Sigmoid colon (tissue), 7 donors: Measurements from ENCODE around the gene SNRPF. TPM values are rescaled to one million over a fixed set of nuclear protein-coding genes. Genes with fewer than 3 reads are reported as not detected.

Experiments used
- DNase-seq: peaks from one replicate; pipeline ENCODE4 v3.0.0-alpha.2; 2019
- H3K27ac ChIP-seq, 4 donors: fragments of 200-600 bp; sonication (generic); one replicate each; pipeline ENCODE4 v1.5.1; 2016 to 2019; ENCODE audit warnings: mild to moderate bottlenecking in 1 of 4
- H3K27me3 ChIP-seq, 3 donors: fragments of 200-600 bp; sonication (generic); one replicate each; pipeline ENCODE4 v1.5.1; 2019; ENCODE audit warnings: mild to moderate bottlenecking in 1 of 3
- H3K36me3 ChIP-seq, 4 donors: fragments of 200-600 bp; sonication (generic); one replicate each; pipeline ENCODE4 v1.5.1; 2016 to 2019
- H3K4me1 ChIP-seq, 4 donors: fragments of 200-600 bp; sonication (generic); one replicate each; pipeline ENCODE4 v1.5.1; 2017 to 2019
- H3K4me3 ChIP-seq, 4 donors: fragments of 200-600 bp; sonication (generic); one replicate each; pipeline ENCODE4 v1.5.1; 2017 to 2019; ENCODE audit warnings: mild to moderate bottlenecking in 2 of 4, moderate library complexity in 1 of 4
- H3K9me3 ChIP-seq, 4 donors: fragments of 200-600 bp in 3 of 4; sonication (generic) in 3 of 4; one replicate each; pipeline versions ENCODE4 v1.5.1 to v1.6.1; 2013 to 2019
- EP300 ChIP-seq, 4 donors: sonication (generic); formaldehyde crosslinking; IDR thresholded peaks; one replicate each; pipeline ENCODE4 v1.6.1; 2017; ENCODE audit warnings: antibody characterized with exemption in 4 of 4
- POLR2A ChIP-seq, 2 donors: fragments of 450-650 bp; IDR thresholded peaks; one replicate each; pipeline ENCODE4 v1.6.1; 2016; ENCODE audit warnings: antibody characterized with exemption in 2 of 2, mild to moderate bottlenecking in 2 of 2, moderate library complexity in 2 of 2
- POLR2AphosphoS5 ChIP-seq, 4 donors: sonication (generic); formaldehyde crosslinking; IDR thresholded peaks; one replicate each; pipeline ENCODE4 v1.6.1; 2017; ENCODE audit warnings: antibody characterized with exemption in 4 of 4
- WGBS, 2 donors: extraction: QIAGEN DNeasy Blood & Tissue Kit; methylation state at CpG; one replicate each; pipeline ENCODE4 v1.1.7; 2013; 5-methylcytosine and 5-hydroxymethylcytosine counted together
- intact Hi-C: fragments of 100-400 bp; cut with DNase I; formaldehyde crosslinking; loops from one replicate; pipeline ENCODE4 v1.15.1; 2023
- polyA plus RNA-seq, 3 donors: library from polyadenylated mRNA; stranded (reverse); fragments of 200-250 nt; gene quantifications; one replicate each; pipeline ENCODE4 v1.2.3, GENCODE V29; 2013
- total RNA-seq, 4 donors: library from RNA; depleted of rRNA; stranded (reverse); fragments of >200 nt; gene quantifications; one replicate each; pipeline ENCODE4 v1.1.0, GENCODE V29; 2016
- TF ChIP-seq, protein P1 (sequence below), 4 experiments: fragments of 450-650 bp in 3 of 4; fragments of 200-600 bp in 1 of 4; IDR thresholded peaks; one replicate each; pipeline ENCODE4 v1.5.1; 2016 to 2019; ENCODE audit warnings: antibody characterized with exemption in 4 of 4, mild to moderate bottlenecking in 3 of 4, moderate library complexity in 2 of 4
- donor health status: healthy with polysubstance abuse.
- donor health status: Bipolar disorder and iron deficiency.
- donor health status: healthy.

Gene SNRPF
- total and polyA plus RNA-seq, 7 donors: 3.0 to 52.3 (median 9.0) TPM

DNA sequence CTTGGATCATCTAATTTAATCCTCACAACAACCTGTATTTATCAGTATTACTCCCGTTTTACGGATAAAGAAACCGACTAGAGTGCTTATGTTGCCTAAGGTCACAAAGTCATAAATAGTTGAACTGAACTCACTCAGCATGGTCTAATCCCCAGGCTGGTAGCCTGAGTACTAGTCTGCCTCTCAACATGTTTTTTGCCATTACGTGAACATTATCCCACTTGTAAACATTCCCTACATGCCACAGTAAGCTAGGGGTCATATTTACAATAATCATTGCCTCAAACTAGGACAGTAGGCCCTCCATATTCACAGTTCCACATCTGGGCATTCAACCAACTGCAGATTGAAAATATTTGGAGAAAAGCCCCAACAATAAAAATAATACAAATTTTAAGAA, 12.1 kb downstream of the SNRPF start:
- no peak overlapping the region for H3K4me3 ChIP-seq
- H3K27ac ChIP-seq: no peak overlapping the region
- intact Hi-C loops: no loop called here
- no peaks in the 10 kb centered on the region for H3K9me3 ChIP-seq
- no peak for DNase-seq
- WGBS, 2 donors: 90 to 91% methylated on average over 4 of the region's 4 CpGs
- H3K36me3 ChIP-seq: peaks cover 0 to 24% (median 0%) of the 10 kb centered on the region in 4 donors
- TF ChIP-seq, protein P1, sequence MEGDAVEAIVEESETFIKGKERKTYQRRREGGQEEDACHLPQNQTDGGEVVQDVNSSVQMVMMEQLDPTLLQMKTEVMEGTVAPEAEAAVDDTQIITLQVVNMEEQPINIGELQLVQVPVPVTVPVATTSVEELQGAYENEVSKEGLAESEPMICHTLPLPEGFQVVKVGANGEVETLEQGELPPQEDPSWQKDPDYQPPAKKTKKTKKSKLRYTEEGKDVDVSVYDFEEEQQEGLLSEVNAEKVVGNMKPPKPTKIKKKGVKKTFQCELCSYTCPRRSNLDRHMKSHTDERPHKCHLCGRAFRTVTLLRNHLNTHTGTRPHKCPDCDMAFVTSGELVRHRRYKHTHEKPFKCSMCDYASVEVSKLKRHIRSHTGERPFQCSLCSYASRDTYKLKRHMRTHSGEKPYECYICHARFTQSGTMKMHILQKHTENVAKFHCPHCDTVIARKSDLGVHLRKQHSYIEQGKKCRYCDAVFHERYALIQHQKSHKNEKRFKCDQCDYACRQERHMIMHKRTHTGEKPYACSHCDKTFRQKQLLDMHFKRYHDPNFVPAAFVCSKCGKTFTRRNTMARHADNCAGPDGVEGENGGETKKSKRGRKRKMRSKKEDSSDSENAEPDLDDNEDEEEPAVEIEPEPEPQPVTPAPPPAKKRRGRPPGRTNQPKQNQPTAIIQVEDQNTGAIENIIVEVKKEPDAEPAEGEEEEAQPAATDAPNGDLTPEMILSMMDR (IDR thresholded peaks at IDR 0.05): no peak
- no peak for TF ChIP-seq EP300 (IDR thresholded peaks at IDR 0.05)
- TF ChIP-seq POLR2A (IDR thresholded peaks at IDR 0.05): no peak
- TF ChIP-seq POLR2AphosphoS5 (IDR thresholded peaks at IDR 0.05): no peak
- H3K4me1 ChIP-seq: no peaks in the 10 kb centered on the region
- H3K27me3 ChIP-seq: no peaks in the 10 kb centered on the region

DNA sequence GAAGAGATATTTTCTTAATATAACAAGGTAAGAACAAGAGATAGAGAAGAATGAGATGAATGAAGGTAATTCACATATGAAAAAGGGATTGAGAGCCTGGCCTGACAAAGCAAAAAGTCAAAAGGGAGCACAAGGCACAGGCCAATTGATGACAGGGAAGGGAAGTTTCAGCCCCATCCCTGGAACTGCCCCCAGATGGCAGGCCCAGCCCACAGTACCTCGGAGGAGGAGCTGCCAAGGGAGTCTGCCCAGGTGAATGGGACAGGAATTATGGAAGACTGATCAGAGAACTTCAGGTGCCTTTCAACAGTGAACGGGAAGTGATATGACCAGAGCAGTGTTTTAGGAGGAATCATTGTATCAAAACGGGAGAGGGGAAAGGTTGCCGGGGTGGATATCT, 15.7 kb downstream of the SNRPF start:
- H3K9me3 ChIP-seq: no peaks in the 10 kb centered on the region
- 87 to 93% methylated on average over 4 of the region's 4 CpGs for WGBS, 2 donors

DNA sequence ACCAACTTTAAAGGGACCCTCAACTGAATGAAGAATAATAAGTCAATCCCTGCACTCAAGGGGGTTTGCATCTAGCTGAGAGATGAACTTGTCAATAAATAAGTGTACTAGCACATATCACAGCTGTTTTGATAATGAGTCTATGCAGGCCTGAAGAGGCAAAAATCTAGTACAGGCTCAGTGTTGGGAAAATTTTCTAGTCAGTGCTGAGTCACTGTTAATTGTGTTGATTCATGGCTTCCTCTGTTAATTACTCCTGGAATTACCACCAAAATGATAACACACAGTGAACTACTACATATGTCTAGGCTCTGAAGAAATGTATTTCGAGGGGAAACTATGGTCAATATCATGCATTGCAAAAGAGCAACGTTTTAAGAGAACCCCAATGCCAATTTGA, 18.9 kb downstream of the SNRPF start:
- 53 to 89% methylated on average over 2 of the region's 2 CpGs for WGBS, 2 donors
- H3K4me3 ChIP-seq: no peak overlapping the region
- no peak for DNase-seq
- H3K36me3 ChIP-seq: no peaks in the 10 kb centered on the region
- TF ChIP-seq POLR2A (IDR thresholded peaks at IDR 0.05) (no peak), EP300 (IDR thresholded peaks at IDR 0.05) (no peak), POLR2AphosphoS5 (IDR thresholded peaks at IDR 0.05) (no peak)
- TF ChIP-seq, protein P1 (IDR thresholded peaks at IDR 0.05): no peak
- H3K4me1 ChIP-seq: no peaks in the 10 kb centered on the region
- no peaks in the 10 kb centered on the region for H3K9me3 ChIP-seq
- H3K27ac ChIP-seq: no peak overlapping the region
- H3K27me3 ChIP-seq: no peaks in the 10 kb centered on the region
- intact Hi-C loops: no loop called here

More for the DNA sequence above, 15.7 kb downstream of the SNRPF start:
- Histone ChIP-seq H3K36me3 (peaks cover 0 to 4% (median 0%) of the 10 kb centered on the region in 4 donors), H3K27me3 (no peaks in the 10 kb centered on the region), H3K4me3 (no peak overlapping the region), H3K4me1 (no peaks in the 10 kb centered on the region), H3K27ac (no peak overlapping the region)
- no peak for DNase-seq
- intact Hi-C loops: no loop called here
- no peak for TF ChIP-seq EP300 (IDR thresholded peaks at IDR 0.05)
- TF ChIP-seq, protein P1 (IDR thresholded peaks at IDR 0.05): no peak
- TF ChIP-seq POLR2A (IDR thresholded peaks at IDR 0.05): no peak
- TF ChIP-seq POLR2AphosphoS5 (IDR thresholded peaks at IDR 0.05): no peak

DNA sequence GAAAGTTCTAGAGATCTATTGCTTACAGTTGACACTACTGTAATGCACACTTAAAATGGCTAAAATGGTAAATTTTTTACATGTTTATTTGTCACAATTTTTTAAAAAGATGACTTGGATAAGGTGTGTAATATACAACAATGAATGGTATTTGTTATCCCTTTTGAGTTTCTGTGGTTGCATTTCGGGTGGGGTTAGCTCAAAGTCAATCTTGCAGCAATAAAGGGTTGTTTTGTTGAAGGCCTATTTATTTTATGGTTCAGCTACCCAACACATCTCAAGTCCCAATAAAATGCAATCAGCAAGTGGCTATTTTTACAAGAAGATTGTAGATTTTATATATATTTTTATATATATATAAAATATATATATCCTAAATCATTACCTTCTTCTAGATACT, 22.1 kb downstream of the SNRPF start:
- no peak overlapping the region for H3K4me3 ChIP-seq
- H3K27ac ChIP-seq: no peak overlapping the region
- intact Hi-C loops: no loop called here
- 15 to 69% methylated on average over 1 of the region's 1 CpG for WGBS, 2 donors
- no peak for DNase-seq
- H3K27me3 ChIP-seq: no peaks in the 10 kb centered on the region
- H3K4me1 ChIP-seq: no peaks in the 10 kb centered on the region
- no peaks in the 10 kb centered on the region for H3K9me3 ChIP-seq
- H3K36me3 ChIP-seq: no peaks in the 10 kb centered on the region
- TF ChIP-seq POLR2AphosphoS5 (IDR thresholded peaks at IDR 0.05) (no peak), EP300 (IDR thresholded peaks at IDR 0.05) (no peak), POLR2A (IDR thresholded peaks at IDR 0.05) (no peak)
- TF ChIP-seq, protein P1 (IDR thresholded peaks at IDR 0.05): no peak

DNA sequence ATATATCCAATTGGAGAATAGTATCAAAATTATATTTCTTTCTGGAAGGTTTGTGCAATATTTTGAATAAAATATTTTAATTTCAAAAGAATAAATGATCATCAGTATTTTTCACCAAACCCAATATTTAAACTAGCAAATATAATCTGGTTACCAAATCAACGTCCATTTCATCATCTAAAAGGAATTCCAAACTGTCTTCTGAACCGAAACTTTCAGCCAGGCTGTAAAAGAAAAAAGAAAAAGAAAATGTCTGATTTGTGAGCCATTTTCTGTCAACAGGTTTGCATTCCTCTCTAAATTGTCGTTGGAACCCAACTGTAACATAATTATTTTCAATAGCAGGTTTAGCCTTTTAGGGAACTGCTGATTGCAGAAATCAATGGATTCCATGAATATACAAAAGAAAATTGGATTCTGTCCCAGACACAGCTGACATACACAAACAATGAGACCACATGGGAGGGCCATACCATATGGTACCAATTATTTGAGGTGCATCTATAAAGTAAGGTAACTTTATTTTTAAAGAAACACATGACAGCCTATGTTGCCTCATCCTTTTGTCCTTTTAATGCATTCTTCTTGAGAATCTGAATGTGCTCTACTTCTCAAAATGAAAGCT, 22.7 kb downstream of the SNRPF start:
- no peaks in the 10 kb centered on the region for H3K9me3 ChIP-seq
- intact Hi-C loops: no loop called here
- no peak overlapping the region for H3K27ac ChIP-seq
- no peak overlapping the region for H3K4me3 ChIP-seq
- no peaks in the 10 kb centered on the region for H3K4me1 ChIP-seq
- TF ChIP-seq, protein P1 (IDR thresholded peaks at IDR 0.05): no peak
- no peak for TF ChIP-seq EP300 (IDR thresholded peaks at IDR 0.05)
- WGBS, 2 donors: 49 to 72% methylated on average over 3 of the region's 3 CpGs
- DNase-seq: no peak
- no peaks in the 10 kb centered on the region for H3K27me3 ChIP-seq
- H3K36me3 ChIP-seq: no peaks in the 10 kb centered on the region
